Mesodermal cell (in vitro differentiated cells): ENCODE data around the gene MGARP.

ENCODE experiments used
- H3K27ac ChIP-seq: 2 replicates; pipeline ENCODE4 v1.7.0; 2013; ENCODE audit warnings: mild to moderate bottlenecking, low read depth, low read length, moderate library complexity; ENCODE audit not compliant: severe bottlenecking
- H3K36me3 ChIP-seq: 2 replicates; pipeline ENCODE4 v1.7.1; 2013; ENCODE audit warnings: mild to moderate bottlenecking, low read length, moderate library complexity; ENCODE audit not compliant: control insufficient read depth, insufficient read depth
- H3K4me1 ChIP-seq: one replicate; pipeline ENCODE4 v1.7.1; 2013; ENCODE audit warnings: mild to moderate bottlenecking, low read length; ENCODE audit not compliant: insufficient read depth, control insufficient read depth, poor library complexity, severe bottlenecking
- H3K4me3 ChIP-seq: 2 replicates; pipeline ENCODE4 v1.7.0; 2013; ENCODE audit warnings: low read length, control low read depth, mild to moderate bottlenecking; ENCODE audit not compliant: insufficient read depth, poor library complexity, severe bottlenecking; ENCODE audit errors: extremely low read depth
- H3K9me3 ChIP-seq: 2 replicates; pipeline ENCODE4 v1.7.1; 2013; ENCODE audit warnings: mild to moderate bottlenecking, low read length, moderate library complexity; ENCODE audit not compliant: control insufficient read depth
- WGBS, 2 experiments: methylation state at CpG; one replicate each; pipeline ENCODE4 v1.1.5; 2013; ENCODE audit warnings: missing lambda C conversion rate in 2 of 2; ENCODE audit not compliant: insufficient coverage in 2 of 2; 5-methylcytosine and 5-hydroxymethylcytosine counted together

Gene MGARP

GRCh38 chr4:139222215-139222614 is 57.8 kb downstream of the MGARP start:
- H3K27ac ChIP-seq = no peak overlapping the region
- H3K9me3 ChIP-seq = no peaks in the 10 kb centered on the region
- no peaks in the 10 kb centered on the region for H3K4me1 ChIP-seq
- no peaks in the 10 kb centered on the region for H3K36me3 ChIP-seq
- 94 to 100% methylated on average over 3 to 4 of the region's 5 CpGs for WGBS, 2 experiments
- H3K4me3 ChIP-seq = no peak overlapping the region

GRCh38 chr4:139221687-139222086 is 58.3 kb downstream of the MGARP start:
- Histone ChIP-seq H3K27ac (no peak overlapping the region), H3K4me1 (no peaks in the 10 kb centered on the region), H3K4me3 (no peak overlapping the region), H3K9me3 (no peaks in the 10 kb centered on the region), H3K36me3 (no peaks in the 10 kb centered on the region)
- WGBS, 2 experiments = 100% methylated on average over 3 of the region's 5 CpGs; no CpG with 5 or more reads in 1 of the 2 experiments

GRCh38 chr4:139219450-139220055 is 60.5 kb downstream of the MGARP start:
- Histone ChIP-seq H3K9me3 (no peaks in the 10 kb centered on the region), H3K4me3 (no peak overlapping the region), H3K4me1 (no peaks in the 10 kb centered on the region), H3K27ac (no peak overlapping the region), H3K36me3 (no peaks in the 10 kb centered on the region)
- WGBS, 2 experiments = 90 to 95% methylated on average over 4 of the region's 4 CpGs
